ENCODE data around the gene YAP1. TPM values are rescaled to one million over a fixed set of nuclear protein-coding genes. Genes with fewer than 3 reads are reported as not detected.

YAP1 gene
- total RNA-seq, 4 donors from 2014 or later = 168 to 230 (median 194) TPM

- H3K9me3 ChIP-seq = no peaks in the 10 kb centered on the region
- H3K27me3 ChIP-seq = no peaks in the 10 kb centered on the region
- no peaks in the 10 kb centered on the region for H3K36me3 ChIP-seq
- H3K4me1 ChIP-seq = peaks cover 0 to 19% of the 10 kb centered on the region in 2 donors
- DNase-seq = no peak
- H3K27ac ChIP-seq = peak overlapping the region in 1 of 2 donors; percentile 74
- H3K4me3 ChIP-seq = no peak overlapping the region
- TF ChIP-seq CTCF (IDR thresholded peaks at IDR 0.05) (no peak), POLR2A (IDR thresholded peaks at IDR 0.05) (no peak)
- intact Hi-C loops (cut with DNase I; ENCODE audit: low total_unique reads) = no loop called here
Observed at GRCh38 chr11:102192349-102193066, 82.3 kb downstream of the YAP1 start.

- H3K4me1 ChIP-seq = peaks cover 0 to 6% of the 10 kb centered on the region in 2 donors
- H3K27me3 ChIP-seq = no peaks in the 10 kb centered on the region
Observed at GRCh38 chr11:102194257-102194656, 84.0 kb downstream of the YAP1 start.

GRCh38 chr11:102194990-102195389 is 84.7 kb downstream of the YAP1 start:
- Histone ChIP-seq H3K9me3 (no peaks in the 10 kb centered on the region), H3K4me1 (peaks cover 0 to 6% of the 10 kb centered on the region in 2 donors), H3K36me3 (no peaks in the 10 kb centered on the region), H3K4me3 (no peak overlapping the region), H3K27me3 (no peaks in the 10 kb centered on the region), H3K27ac (peak overlapping the region; percentile 47 to 74)
- intact Hi-C loops (cut with DNase I; ENCODE audit: low total_unique reads) = no loop called here
- no peak for DNase-seq
- TF ChIP-seq CTCF (IDR thresholded peaks at IDR 0.05) (no peak), POLR2A (IDR thresholded peaks at IDR 0.05) (no peak)

More at GRCh38 chr11:102194257-102194656, 84.0 kb downstream of the YAP1 start:
- H3K36me3 ChIP-seq = no peaks in the 10 kb centered on the region
- H3K4me3 ChIP-seq = no peak overlapping the region
- TF ChIP-seq POLR2A (IDR thresholded peaks at IDR 0.05) (no peak), CTCF (IDR thresholded peaks at IDR 0.05) (no peak)
- intact Hi-C loops (cut with DNase I; ENCODE audit: low total_unique reads) = no loop called here
- H3K27ac ChIP-seq = peak overlapping the region; percentile 47 to 74
- no peaks in the 10 kb centered on the region for H3K9me3 ChIP-seq
- no peak for DNase-seq

- TF ChIP-seq POLR2A (IDR thresholded peaks at IDR 0.05) (no peak), CTCF (IDR thresholded peaks at IDR 0.05) (no peak)
- intact Hi-C loops (cut with DNase I; ENCODE audit: low total_unique reads) = no loop called here
- Histone ChIP-seq H3K9me3 (no peaks in the 10 kb centered on the region), H3K27ac (peak overlapping the region; percentile 53 to 74), H3K27me3 (no peaks in the 10 kb centered on the region), H3K4me1 (peaks cover 0 to 6% of the 10 kb centered on the region in 2 donors), H3K4me3 (no peak overlapping the region), H3K36me3 (no peaks in the 10 kb centered on the region)
- DNase-seq = no peak
Observed at GRCh38 chr11:102196351-102196750, 86.1 kb downstream of the YAP1 start.

GRCh38 chr11:102196816-102197215 is 86.6 kb downstream of the YAP1 start:
- Histone ChIP-seq H3K27me3 (no peaks in the 10 kb centered on the region), H3K36me3 (no peaks in the 10 kb centered on the region), H3K9me3 (no peaks in the 10 kb centered on the region), H3K27ac (peak overlapping the region; percentile 53 to 74), H3K4me1 (peaks cover 0 to 6% of the 10 kb centered on the region in 2 donors), H3K4me3 (no peak overlapping the region)
- TF ChIP-seq POLR2A (IDR thresholded peaks at IDR 0.05) (no peak), CTCF (IDR thresholded peaks at IDR 0.05) (no peak)
- intact Hi-C loops (cut with DNase I; ENCODE audit: low total_unique reads) = no loop called here
- DNase-seq = no peak

All from uterus (tissue), 4 donors.